Glomerular endothelial cell (primary cell): ENCODE data around the gene SETD1B. TPM values are rescaled to one million over a fixed set of nuclear protein-coding genes. Genes with fewer than 3 reads are reported as not detected.

Experiments
- DNase-seq: peaks from one replicate; pipeline ENCODE4 v3.0.0-alpha.2; 2011; ENCODE audit warnings: low read depth, low spot score; ENCODE audit errors: extremely low read depth
- total RNA-seq: library from RNA; depleted of rRNA; stranded (reverse); fragments of >200 nt; gene quantifications from 2 replicates; pipeline ENCODE4 v1.2.3, GENCODE V29; 2015

The SETD1B gene
- total RNA-seq, 1 donor from 2014 or later = 15.2 TPM

DNA sequence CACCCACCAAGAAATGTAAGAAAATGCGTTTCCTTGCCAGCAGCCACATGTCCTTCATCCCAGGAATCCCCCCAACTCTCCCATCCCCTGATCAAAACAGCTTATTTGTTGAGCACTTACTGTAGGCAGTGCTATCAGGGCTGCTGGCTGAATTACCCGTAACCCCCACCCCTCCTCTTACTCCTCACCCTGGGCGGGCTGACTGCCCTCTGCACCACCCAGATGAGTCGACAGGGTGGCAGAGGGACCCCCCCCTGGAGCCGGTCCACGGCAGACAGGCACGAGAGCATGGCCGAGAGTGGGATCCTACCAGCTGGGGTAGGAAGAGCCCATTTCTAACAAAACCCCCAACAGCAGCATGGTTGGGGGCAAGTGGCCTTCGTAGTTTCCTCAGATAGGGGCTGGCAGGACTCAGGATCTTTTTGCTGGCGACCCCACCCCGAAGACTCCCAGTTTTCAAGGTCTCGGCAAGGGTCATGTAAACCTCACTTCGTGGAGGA is 9.2 kb upstream of the SETD1B start:
- DNase-seq = no peak

DNA sequence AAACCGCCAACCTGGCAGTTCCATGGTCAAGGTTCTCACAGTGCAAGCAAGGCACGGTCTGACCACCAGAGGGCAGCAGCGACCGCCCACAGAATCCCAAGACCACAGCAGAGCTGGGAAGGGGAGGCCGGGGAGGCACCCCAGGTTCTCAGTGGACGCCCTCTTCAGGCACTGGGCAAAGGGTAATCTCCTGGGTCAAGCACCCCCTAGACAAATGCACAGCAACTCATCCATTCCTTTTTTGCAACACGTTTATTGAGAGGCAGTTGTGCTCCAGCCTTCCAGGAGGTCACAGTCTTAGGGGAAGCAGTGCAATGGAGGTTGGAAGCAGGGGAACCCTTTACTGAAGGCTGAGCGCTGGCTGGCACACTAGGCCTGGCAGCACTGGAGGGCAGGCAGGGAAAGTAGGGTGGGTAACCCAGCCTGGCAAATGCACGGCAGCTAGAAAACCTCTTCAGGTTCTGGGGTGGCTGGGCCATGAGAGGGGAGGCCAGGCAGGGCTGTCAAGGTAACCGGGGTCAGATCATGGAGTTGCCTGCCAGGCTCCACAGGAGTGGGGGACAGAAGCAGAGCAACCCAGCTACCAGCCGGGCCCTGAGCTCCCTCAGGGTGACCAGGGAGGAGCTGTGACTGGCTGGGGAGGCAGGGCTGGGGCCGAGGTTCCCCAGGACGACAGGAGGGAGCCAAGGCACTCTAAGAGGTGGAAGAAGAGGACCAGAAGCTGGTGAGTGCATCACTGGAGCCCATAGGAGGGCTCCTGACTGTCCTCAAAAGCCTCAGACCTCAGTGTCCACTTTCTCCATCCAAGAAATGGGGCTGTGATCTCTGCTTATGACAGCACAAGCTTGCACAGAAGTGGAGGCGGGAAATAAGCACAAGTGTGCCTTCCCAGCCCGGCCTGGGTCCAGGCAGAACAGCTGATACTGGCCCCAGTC is 8.5 kb upstream of the SETD1B start:
- DNase-seq = no peak

DNA sequence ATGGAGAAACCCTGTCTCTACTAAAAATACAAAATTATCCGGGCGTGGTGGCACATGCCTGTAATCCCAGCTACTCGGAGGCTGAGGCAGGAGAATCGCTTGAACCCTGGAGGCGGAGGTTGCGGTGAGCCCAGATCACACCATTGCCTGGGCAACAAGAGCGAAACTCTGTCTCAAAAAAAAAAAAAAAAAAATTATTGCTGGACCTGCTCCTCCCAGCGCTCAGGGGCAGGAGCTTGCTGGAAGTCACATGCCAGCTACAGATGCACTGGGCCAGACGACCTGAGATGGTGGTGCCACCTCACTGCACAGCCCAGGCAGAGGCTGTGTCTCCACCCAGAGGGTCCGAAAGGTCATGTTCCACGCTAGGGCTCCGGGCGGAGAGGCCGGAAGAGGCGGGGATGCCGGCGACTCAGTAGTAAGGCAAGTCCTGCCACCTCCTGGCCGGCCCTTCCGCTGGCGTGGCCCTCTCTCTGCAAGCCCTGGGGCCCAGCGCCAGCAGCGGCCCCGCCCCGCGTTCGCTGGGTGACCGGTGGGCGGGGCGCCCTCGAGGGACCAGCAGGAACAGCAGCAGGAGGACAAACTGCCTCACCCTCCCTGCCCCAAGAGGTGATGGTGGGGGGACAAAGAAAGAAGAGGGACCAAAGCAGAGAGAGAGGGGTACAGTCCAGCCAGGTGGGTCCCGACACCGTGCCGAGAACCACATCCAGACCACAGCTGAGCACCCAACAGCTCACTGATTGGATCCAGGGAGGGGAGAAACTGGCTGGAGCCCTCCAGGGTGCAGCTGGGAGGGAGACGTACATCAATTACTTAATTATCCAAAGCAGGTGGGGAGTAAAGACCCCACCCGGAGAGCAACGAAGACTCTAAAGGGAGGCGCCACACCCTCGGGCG is 6.7 kb upstream of the SETD1B start:
- DNase-seq = no peak

DNA sequence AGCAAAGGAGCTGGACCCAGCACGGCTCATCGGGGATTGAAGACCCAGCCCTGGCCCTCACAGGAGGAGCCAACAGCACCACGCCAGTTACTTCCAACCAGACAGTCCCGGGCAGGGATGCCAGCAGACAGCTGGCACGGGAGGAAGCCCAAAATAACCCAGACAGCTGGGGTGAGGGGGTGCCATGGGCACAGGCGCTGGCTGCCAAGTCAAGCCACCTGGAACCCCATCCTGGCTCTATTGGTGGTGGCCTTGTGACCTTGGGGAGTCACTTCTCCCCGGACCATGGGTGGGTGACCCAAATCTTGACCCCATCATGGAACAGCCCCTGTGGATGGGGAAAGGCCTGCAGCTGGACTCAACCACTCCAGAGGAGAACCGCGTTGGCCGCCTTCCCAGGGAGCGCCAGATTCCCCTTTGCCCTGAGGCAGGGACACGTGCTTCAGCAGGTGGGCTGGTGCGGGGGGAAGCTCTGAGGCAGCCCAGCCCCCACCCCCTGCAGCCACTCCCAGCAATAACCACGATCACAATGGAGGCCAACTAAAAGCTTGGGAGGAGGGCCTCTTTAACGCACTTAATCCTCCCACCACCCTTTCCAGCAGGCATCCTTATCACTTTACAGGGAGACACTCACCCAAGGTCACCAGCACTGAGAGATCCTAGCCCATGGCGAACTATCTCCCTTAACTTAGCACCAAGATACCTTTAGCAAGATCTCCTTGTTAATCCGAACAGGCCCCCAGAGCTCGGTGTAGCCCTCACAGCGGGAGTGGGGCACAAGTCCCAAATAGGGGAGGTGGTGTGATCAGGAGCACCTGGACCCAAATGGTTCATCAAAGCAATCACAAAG is 5.6 kb upstream of the SETD1B start:
- no peak for DNase-seq

DNA sequence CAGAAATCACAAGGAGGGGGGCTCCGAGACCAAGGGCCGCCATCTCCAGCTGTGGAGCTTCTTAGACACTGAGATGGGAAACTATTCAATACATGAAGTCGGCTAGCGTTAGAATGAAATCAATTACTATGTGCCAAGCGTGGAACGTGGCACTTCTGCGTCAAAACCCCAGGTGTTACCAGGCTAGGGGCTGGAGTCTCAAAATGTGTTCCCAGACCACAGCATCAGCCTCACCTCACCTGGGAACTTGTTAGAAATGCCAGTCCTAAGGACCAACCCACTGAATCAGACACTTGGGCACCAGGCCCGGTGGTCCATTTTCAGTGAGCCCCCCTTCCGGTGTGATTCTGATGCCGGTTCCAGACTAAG is 5.0 kb upstream of the SETD1B start:
- DNase-seq = no peak

DNA sequence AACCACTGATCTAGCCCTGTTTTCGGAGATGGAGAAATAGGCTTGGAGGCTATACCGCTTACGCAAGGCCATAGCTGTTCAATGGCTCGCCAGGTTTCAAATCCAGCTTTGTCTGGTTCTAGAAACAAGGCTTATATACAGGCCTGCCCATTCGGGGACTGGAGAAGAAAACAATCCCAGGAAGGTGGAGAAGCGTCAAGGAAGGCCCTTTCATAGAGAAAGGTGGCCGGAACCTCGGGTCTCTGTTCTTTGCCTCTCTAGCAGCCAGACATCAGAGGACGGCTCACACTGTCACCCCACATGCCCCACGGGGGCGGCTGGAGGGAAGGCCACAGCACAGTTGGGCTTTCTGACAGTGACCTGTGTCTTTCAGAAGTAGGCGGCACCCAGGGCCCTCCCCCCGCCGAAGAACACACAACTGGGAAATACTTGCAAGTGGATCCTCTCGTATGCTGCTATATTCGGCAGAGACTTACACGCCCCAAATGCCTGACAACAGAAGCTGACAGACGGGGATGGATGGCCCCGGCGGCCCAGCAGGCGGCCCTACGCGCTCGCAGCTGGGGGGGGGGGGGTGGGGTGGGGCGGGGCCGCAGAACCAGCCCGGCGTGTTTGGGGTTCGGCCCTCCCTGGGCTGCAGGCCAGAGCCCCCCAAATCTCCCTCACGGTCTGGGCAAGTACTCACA is 4.5 kb upstream of the SETD1B start:
- no peak for DNase-seq

DNA sequence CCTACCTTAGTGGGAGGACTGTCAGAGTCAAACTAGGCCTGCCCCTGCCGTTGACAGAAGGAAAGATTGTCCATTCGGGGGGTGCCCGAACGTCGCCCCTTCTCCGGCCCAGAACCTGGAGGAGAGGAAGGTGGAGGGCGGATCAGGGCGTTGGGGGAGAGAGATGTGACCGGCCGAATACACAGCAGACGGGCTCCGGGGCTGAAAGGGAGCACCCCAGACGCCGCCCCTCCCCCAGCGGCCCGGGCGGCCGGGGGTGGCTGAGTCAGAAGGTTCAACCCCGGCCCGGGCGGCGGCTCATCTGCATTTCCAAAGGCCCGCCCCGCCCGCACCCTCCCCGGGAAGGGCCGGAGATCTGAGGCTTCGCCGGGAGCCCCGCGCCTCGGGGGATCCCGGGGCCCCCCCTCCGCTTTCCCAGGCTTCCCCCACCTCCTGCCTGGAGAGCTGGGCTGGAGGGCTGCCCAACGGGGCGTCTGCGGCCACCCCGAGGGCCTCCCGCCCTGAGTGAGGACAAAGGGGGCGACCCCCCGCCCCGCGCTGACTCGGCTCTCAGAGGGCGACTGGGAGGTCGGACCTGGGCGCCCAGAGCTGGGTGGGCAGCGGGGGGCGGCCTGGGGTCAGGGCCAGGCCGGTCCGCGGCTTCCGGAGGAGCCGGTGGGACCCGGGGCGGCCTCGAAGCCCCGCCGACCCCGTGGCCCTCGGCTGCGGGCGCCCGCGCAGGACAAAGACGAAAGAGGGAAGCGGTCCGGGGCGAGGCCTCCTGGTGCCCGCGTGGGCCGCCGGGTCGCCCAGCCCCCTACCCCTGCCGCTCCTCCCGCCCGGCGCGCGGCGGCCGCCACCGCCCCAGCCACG is 3.7 kb upstream of the SETD1B start:
- no peak for DNase-seq

DNA sequence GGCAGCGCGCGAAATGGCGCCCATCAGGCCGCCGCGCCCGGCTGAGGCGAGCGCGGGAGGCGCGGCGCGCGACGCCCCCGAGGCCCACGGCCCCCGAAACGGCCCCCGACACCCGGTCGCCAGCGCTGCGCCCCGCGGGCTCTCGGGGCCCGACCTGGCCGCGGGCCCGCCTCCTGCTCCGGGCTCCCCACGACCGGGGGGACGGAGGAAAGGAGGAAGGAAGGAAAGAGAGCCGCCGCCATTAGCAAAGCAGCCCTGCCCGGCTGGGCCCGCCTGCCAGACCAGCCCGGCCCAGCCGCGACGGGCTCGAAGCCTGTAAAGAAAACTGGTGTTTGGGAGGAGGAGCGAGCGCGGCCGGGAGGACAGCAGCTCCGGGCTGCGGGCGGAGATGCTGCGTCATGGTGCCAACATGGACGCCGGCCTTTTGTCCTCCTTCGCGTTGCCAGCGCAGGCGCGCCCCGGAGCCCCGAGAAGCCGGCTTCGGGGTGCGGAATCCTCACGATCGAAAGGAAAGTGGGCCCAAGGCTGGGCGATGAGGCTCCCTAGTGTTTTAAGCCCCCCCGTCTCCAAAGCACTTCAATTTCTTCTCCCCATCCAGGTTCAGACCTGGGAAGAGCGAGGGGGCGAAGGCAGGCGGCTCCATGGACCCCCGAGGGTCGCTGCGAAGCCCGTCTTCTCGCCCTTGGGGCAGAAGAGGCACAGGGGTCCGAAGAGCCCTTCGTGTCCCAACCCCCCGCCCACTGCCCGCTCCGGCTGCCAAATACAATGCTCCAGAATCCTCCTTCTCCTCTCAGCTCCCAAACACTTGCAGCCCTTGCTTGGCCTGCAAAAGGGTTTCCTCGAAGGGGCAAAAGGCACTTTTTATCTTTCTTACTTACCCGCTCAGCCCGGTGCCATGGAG is 2.9 kb upstream of the SETD1B start:
- DNase-seq = no peak

DNA sequence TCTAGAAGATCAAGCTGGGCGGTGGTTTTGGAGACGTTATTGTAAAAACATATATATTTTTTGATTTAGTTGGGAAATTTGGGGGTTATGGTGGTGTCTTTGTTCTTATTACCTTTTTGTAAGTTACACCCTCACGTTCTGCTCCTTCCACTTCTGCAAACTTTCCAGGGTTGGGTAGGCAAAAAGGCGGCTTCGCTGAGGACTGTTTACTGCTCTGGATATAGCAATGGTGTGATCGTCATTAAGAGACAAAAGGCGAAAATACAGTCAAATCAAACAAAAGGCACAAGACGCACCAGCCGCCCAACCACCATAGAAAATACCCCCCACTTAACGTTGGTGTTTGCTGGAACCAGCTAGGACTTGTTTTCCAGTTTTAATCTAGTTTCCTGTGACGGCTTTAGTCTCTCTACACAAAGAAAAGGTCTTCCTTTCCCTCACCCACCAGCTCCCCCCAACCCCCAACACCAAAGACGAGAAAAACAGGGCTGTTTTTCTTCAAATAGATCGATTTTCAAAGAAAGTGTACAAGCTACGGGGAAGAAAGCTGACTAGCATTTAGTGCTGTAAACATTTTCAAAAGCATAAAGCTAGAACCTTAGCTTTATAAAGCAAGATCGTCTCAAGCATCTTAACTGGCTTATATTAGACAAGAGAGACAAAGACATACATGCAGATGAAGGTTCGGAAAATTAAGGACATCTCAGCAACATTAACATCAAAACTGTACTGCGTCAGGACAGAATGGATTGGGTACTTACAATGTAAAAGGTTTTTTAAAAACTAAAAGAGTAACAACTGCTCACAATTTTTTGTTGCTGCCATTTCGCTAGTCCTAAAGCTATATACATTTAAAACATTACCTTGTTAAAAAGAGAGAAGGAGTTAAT is 2.0 kb upstream of the SETD1B start:
- DNase-seq = no peak

DNA sequence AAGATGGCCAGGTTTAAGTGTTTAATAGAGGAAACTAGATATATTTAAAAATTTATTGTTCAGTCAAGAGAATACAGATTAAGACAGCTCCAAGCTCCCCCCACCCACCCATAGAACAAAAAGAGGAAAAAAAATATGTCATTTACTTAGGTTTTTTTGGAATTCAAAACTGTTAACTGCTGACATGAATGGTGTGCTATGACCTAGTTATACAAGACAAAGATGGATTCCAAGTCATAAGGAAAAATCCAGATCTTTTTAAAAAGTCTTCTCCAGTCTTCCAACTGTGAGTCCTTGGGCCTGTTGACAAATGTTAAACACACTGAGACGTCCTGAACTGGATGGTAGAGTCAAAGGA is 1.3 kb upstream of the SETD1B start:
- no peak for DNase-seq

DNA sequence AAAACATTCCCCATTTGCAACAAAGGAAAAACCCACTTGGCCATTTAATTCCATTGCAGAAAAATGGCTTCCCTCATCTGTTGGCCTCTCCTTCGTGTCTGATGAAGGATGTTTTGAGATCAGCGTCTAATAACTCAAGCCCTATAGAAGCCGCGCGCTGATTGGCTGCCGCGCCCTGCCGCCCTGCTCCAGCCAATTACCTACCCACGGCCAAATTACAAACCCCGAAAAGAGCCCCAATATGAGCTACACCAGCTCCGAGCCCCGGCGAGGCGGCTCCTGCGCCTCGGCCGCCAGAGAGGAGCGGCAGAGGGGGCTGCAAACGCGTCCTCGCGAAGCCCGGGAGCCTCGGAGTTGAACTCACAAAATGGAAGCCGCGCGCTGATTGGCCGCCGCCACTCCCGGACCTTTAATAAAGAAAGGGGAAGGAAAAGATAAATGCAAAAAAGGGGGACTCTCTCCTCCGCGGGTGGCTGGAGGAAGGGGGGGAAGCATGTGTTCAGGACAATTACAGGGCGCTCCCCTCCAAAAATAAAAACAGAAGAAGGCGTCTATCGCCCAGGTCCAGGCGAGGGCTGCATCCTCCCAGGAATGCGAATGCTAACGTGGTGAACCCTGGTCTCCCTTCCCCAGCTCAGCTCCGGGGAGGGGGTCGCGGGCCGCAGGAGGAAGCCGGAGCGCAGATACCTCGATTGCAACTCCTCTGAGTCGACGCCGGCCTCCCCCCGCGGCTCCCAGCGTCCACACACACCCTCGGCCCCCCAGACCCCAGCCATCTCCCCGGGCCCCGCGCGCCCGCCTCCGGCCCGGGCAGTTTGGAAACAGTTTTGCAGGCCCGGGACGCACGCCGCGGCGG is 738 bp upstream of the SETD1B start:
- peak; percentile 73 for DNase-seq

DNA sequence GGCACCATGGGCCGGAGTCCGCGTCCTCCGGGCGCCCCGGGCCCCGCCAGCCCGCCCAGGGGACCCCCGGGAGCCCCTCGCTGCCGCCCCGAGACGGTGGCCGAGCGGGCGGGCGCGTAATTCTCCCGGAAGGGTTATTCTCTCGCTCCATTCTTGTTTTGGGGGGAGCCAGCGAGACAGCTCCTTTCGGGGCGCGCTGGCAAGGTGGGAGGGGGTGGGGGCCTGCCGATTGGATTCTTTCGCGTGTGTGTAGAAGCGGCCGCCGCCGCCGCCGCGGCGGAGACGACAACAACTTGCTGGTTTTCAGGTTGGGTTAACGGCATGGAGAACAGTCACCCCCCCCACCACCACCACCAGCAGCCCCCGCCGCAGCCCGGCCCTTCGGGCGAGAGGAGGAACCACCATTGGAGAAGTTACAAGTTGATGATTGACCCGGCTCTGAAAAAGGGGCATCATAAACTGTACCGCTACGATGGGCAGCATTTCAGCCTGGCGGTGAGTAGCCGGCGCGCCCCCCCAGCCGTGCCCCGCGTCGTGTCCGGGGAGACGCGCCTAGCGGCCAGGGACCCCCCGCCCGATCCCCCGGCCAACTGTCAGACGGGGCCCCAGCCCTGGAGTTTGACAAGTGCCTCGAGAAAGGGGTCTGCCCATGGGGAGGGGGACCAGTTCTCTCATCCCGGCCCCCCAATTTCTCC is 755 bp downstream of the SETD1B start:
- DNase-seq = no peak

DNA sequence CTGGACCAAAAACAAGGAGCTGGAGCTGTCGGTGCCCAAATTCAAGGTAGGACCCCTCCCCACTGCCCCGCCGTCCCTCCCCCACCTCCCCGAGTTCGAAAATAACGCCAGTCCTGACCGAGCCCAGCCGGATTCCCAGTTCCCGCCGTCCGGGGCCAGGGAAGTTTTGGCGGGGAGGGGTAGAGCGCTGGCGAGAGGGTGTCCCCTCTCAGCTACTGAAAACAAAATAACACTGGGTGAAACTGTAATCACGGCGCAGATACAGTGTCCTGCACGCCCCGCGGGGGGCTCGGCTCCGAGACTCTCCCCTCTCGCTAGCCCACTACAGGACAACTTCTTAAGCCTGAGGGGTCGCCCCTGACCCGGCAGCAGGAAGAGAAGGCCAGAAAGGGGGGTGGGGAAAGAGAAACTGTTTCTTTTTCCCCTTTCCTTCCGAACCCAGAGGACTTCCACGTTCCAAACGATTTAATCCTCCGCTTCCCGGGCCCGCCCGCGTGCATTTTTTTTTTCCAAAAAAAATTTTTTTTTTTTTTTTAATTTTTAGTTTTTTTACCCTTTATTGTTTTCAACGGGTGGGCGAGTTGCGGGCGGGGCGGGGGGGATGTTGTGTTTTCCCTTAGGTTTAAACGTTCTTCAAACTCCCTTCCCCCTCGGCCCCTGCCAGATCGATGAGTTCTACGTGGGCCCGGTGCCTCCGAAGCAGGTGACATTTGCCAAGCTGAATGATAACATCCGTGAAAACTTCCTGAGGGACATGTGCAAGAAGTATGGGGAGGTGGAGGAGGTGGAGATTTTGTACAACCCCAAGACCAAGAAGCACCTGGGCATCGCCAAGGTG is 1.6 kb downstream of the SETD1B start:
- no peak for DNase-seq

DNA sequence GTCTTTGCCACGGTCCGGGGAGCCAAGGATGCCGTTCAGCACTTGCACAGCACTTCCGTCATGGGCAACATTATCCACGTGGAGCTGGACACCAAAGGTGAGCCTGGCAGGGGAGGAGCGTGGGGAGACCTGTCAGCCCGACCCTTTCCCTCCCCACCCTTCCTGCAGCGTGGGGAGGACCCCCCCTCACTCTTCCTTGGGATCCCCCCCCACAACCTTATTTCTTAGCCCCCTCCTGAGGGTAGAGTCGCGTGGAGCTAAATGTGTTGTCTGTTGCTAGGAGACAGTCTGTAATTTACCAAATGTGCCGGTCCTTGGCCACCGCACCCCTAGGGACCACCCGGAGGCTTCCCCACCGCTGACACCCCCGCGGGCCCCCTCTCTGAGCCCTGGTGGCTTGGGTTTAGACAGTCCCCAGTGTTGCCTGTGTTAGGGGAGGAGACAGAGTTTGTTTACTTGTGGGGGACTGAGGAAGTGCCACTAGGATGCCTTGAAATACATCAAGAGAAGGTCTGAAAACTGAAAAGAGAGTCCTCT is 2.3 kb downstream of the SETD1B start:
- DNase-seq = no peak
